GM19035 (cell line): ENCODE measurements around the gene H3-3A.
A peak's percentile ranks its signal among the peaks of the same experiment; 100 is the strongest.

Experiments used
- ATAC-seq: cut with Tn5 transposase; IDR thresholded peaks from one replicate; pipeline ENCODE4 v1.9.1; 2021; ENCODE audit not compliant: unreplicated experiment

H3-3A gene

DNA sequence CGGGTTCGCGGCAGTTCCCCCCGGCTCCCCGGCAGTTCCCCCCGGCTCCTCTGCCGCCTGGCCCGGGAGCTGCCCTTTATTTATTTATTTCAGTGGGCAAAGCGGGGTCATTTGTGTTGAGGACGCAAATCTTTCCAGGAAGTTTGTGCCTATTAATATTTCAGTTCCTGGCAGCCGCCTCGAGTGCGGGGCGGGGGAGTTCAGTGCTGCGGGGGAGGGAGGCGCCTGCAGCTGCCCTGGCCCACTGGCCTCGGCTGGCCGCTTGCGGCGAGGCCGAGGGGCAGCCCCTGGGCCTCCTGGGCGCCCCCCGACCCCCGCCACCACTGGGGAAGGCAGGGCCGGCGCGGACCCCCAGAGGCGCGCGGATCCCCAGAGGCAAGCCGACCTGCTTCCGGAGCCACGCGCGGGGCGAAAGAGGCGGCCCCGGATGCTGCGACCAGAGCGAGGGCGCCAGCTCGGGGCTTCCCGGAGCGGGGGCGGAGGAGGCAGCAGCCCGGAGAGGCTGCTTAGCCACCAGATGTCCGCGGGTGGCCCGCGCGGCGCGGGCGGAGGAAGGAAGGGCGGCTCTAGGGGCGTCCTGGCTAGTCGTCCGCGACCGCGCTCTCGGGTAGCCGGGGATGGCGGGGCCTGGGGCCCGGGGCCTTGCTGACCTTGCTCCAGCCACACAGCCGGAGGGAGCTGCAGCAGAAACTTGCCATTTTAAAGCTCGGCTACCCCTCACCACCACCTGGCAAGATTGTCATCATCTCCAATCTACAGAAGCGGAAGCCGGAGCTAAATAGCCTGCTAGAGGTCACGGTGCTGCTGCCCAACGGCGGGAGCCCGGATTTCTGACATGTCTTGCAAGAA lies 48.0 kb downstream of the H3-3A start:
- ATAC-seq: peak; percentile 79

GRCh38 chr1:226111098-226111882 lies 48.8 kb downstream of the H3-3A start:
- no peak for ATAC-seq

GRCh38 chr1:226111883-226112261 lies 49.4 kb downstream of the H3-3A start:
- ATAC-seq: no peak

GRCh38 chr1:226112626-226113025 lies 50.1 kb downstream of the H3-3A start:
- ATAC-seq: no peak

DNA sequence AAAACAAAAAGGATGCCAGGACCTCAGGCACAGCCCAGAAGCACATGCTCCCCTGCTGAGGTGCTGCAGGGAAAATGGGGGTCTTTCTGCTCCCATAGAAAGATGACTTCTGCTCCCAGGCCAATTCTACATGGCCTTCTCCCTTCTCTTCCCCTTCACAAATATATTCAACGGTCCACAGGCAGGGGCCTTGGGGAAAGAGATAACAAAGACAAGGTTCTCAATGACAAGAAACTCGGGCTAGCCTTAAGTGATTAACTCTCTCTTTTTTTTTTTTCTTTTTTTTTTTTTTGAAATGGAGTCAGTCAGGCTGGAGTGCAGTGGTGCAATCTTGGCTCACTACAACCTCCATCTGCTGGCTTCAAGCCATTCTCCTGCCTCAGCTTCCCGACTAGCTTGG lies 54.2 kb downstream of the H3-3A start:
- no peak for ATAC-seq

- no peak for ATAC-seq
These were observed 54.8 kb downstream of the H3-3A start for GRCh38 chr1:226117330-226117729.

GRCh38 chr1:226118357-226118756 lies 55.8 kb downstream of the H3-3A start:
- ATAC-seq: no peak

- no peak for ATAC-seq
These were observed 56.7 kb downstream of the H3-3A start for GRCh38 chr1:226119169-226119568.

DNA sequence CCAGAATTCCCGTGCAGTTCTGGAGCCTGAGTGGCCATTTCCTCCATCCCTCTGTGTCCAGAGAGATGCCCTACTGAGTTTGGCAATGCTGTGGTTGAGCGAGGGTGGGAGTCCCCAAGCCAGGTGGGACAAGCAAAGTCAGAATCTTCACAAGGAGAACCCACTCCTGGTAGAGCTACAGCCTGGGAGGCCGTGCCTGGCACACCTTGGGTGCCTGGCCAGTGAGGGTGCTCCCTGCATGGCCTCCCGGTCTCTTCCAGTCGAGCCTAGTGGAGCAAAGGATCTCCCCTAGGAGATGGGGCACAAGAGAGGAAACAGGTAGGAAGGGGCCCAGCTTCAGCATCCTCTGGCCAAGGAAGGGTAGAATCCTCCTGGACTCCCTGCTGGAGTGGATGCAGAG lies 57.9 kb downstream of the H3-3A start:
- no peak for ATAC-seq

DNA sequence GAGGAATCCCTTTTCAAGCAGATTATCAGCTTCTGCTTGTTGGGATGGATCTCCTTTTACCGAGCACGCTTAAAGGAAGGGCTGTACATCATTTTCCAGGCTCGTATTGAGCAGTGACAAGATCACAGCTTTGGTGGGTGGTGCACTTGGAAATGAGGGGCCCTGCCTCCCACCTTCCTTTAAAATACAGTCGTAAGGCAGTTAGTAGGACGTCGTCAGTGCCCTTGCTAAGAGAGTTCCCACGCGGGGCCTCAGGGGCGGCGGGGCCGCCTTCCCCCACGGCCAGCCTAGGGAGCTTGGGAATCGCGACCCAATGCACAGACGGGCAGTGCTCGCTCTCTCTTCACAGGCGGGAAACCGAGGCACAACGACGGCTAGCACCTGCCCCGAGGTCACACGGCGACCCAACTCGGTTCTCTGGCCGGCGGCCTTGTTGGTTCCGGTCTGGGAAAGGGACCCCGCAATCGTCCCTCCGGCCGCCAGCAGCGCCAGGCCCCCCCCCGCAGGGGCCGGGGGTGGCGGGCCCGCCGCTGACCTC lies 58.6 kb downstream of the H3-3A start:
- ATAC-seq: no peak
